ENCODE measurements around the gene VSIG4. TPM values are rescaled to one million over a fixed set of nuclear protein-coding genes. Genes with fewer than 3 reads are reported as not detected.
"Not testable (repeated sequence)": the region's sequence is repeated elsewhere in the genome, so short reads cannot be mapped to it uniquely, and the experiment has no call there.

Gene VSIG4
- total and polyA plus RNA-seq, 11 donors, result 4.7 to 162 (median 27.5) TPM

- intact Hi-C loops (cut with DNase I), result no loop called here
- Histone ChIP-seq H3K27ac (no peak overlapping the region), H3K9me3 (no peaks in the 10 kb centered on the region), H3K36me3 (no peaks in the 10 kb centered on the region), H3K27me3 (peaks cover 0 to 67% (median 0%) of the 10 kb centered on the region in 9 donors), H3K4me3 (no peak overlapping the region), H3K4me1 (no peaks in the 10 kb centered on the region)
- no peak for TF ChIP-seq CTCF (IDR thresholded peaks at IDR 0.05)
- TF ChIP-seq POLR2A (IDR thresholded peaks at IDR 0.05), result no peak
- ATAC-seq (no peak), DNase-seq (no peak)
These were observed 63.7 kb downstream of the VSIG4 start for GRCh38 chrX:65976161-65976560.

- DNase-seq; H3K4me1 ChIP-seq; H3K27ac ChIP-seq; ATAC-seq; H3K36me3 ChIP-seq; H3K4me3 ChIP-seq; H3K9me3 ChIP-seq; intact Hi-C loops (cut with DNase I): not testable (repeated sequence)
- H3K27me3 ChIP-seq, result peaks cover 0 to 71% (median 0%) of the 10 kb centered on the region in 9 donors
- WGBS, 4 donors, result 86 to 97% (median 94%) methylated on average over 15 to 38 of the region's 38 CpGs
These were observed 64.6 kb downstream of the VSIG4 start for GRCh38 chrX:65975161-65975751.

MicroRNAs within 50 kb of the gene (microRNA counts, 767-probe panel; counts per million panel counts)
- microRNA hsa-miR-223-3p, result 4,506 to 4,572 counts per million in 2 donors

Other genes starting within 250 kb of the VSIG4 start
- 10 to 100 TPM in 8 of 9 donors, 1 to 10 TPM in 1; 7.8 to 49.8 (median 20.3) TPM for gene HEPH, start 124.2 kb upstream of the VSIG4 start, total RNA-seq
- gene HEPH, start 124.2 kb upstream of the VSIG4 start, polyA plus RNA-seq, result 1 to 10 TPM; 2.4 to 9.9 TPM